GM21619 (cell line): ENCODE measurements around the gene IL36A.

Experiments
- ATAC-seq: cut with Tn5 transposase; IDR thresholded peaks from one replicate; pipeline ENCODE4 v1.9.1; 2021; ENCODE audit not compliant: unreplicated experiment

The IL36A gene

GRCh38 chr2:113005030-113005509 lies at the start of gene IL36A:
TSS of gene IL36A (plus strand) at chr2:113005459. CDS start at chr2:113005872, 413 bp downstream.
- no peak for ATAC-seq

GRCh38 chr2:112957511-112957910 lies 47.7 kb upstream of the IL36A start:
- no peak for ATAC-seq

- no peak for ATAC-seq
These were observed 46.7 kb upstream of the IL36A start for GRCh38 chr2:112958428-112959108.

GRCh38 chr2:112959109-112959812 lies 46.0 kb upstream of the IL36A start:
- no peak for ATAC-seq

- ATAC-seq: no peak
These were observed 44.9 kb upstream of the IL36A start for GRCh38 chr2:112960230-112960825.

- no peak for ATAC-seq
These were observed 42.7 kb upstream of the IL36A start for GRCh38 chr2:112962308-112963175.

GRCh38 chr2:112967023-112967422 lies 38.2 kb upstream of the IL36A start:
- no peak for ATAC-seq

- no peak for ATAC-seq
These were observed 32.7 kb upstream of the IL36A start for GRCh38 chr2:112972423-112973086.

- no peak for ATAC-seq
These were observed 32.1 kb upstream of the IL36A start for GRCh38 chr2:112973156-112973555.

- ATAC-seq: no peak
These were observed 27.7 kb upstream of the IL36A start, which contains the start of gene IL36G for GRCh38 chr2:112977559-112978056. TSS of gene IL36G (plus strand) at chr2:112978006. CDS start at chr2:112978639, 633 bp downstream.

- ATAC-seq: no peak
These were observed 25.5 kb upstream of the IL36A start for GRCh38 chr2:112979731-112980130.

- no peak for ATAC-seq
These were observed 24.7 kb upstream of the IL36A start for GRCh38 chr2:112980537-112980936.

- no peak for ATAC-seq
These were observed 20.2 kb upstream of the IL36A start for GRCh38 chr2:112985090-112985489.

GRCh38 chr2:112989611-112990010 lies 15.6 kb upstream of the IL36A start:
- ATAC-seq: no peak

GRCh38 chr2:112993831-112994230 lies 11.4 kb upstream of the IL36A start:
- no peak for ATAC-seq

- ATAC-seq: no peak
These were observed 10.6 kb upstream of the IL36A start for GRCh38 chr2:112994648-112995047.

GRCh38 chr2:112995346-112995920 lies 9.8 kb upstream of the IL36A start:
- ATAC-seq: no peak

GRCh38 chr2:112996635-112997034 lies 8.6 kb upstream of the IL36A start:
- no peak for ATAC-seq

GRCh38 chr2:112997151-112997550 lies 8.1 kb upstream of the IL36A start:
- ATAC-seq: no peak

GRCh38 chr2:113000436-113000835 lies 4.8 kb upstream of the IL36A start:
- ATAC-seq: no peak
